ENCODE data around the gene TAS1R1.
"Not testable (repeated sequence)": the region's sequence is repeated elsewhere in the genome, so short reads cannot be mapped to it uniquely, and the experiment has no call there.

The TAS1R1 gene

GRCh38 chr1:6523566-6523965 lies 31.5 kb upstream of the TAS1R1 start:
- DNase-seq: no peak

GRCh38 chr1:6526316-6526715 lies 28.8 kb upstream of the TAS1R1 start:
- no peak for DNase-seq

- DNase-seq: no peak
Observed at GRCh38 chr1:6528492-6528891, 26.6 kb upstream of the TAS1R1 start.

- no peak for DNase-seq
Observed at GRCh38 chr1:6530504-6531160, 24.5 kb upstream of the TAS1R1 start.

GRCh38 chr1:6531996-6532395 lies 23.1 kb upstream of the TAS1R1 start:
- DNase-seq: no peak

- no peak for DNase-seq
Observed at GRCh38 chr1:6534248-6534822, 20.8 kb upstream of the TAS1R1 start.

- no peak for DNase-seq
Observed at GRCh38 chr1:6535214-6535613, 19.9 kb upstream of the TAS1R1 start.

GRCh38 chr1:6536291-6536690 lies 18.8 kb upstream of the TAS1R1 start:
- no peak for DNase-seq

- DNase-seq: no peak
Observed at GRCh38 chr1:6538956-6539355, 16.2 kb upstream of the TAS1R1 start.

- DNase-seq: no peak
Observed at GRCh38 chr1:6544831-6545230, 10.3 kb upstream of the TAS1R1 start.

GRCh38 chr1:6545276-6546112 lies 9.6 kb upstream of the TAS1R1 start:
- DNase-seq: no peak

- no peak for DNase-seq
Observed at GRCh38 chr1:6546326-6546725, 8.8 kb upstream of the TAS1R1 start.

- no peak for DNase-seq
Observed at GRCh38 chr1:6547301-6547700, 7.8 kb upstream of the TAS1R1 start.

GRCh38 chr1:6554031-6554906 lies 838 bp upstream of the TAS1R1 start, which contains the start of gene NOL9:
TSS of gene NOL9 (minus strand) at chr1:6554513. CDS start at chr1:6554502, 11 bp downstream.
- peak; percentile 96 for DNase-seq

GRCh38 chr1:6557597-6557996 lies 2.5 kb downstream of the TAS1R1 start:
- no peak for DNase-seq

GRCh38 chr1:6559161-6559560 lies 4.1 kb downstream of the TAS1R1 start:
- DNase-seq: not testable (repeated sequence)

GRCh38 chr1:6560267-6560666 lies 5.2 kb downstream of the TAS1R1 start:
- no peak for DNase-seq

GRCh38 chr1:6569033-6569432 lies 13.9 kb downstream of the TAS1R1 start:
- DNase-seq: no peak

- no peak for DNase-seq
Observed at GRCh38 chr1:6570100-6570499, 15.0 kb downstream of the TAS1R1 start.

- DNase-seq: no peak
Observed at GRCh38 chr1:6570987-6571386, 15.9 kb downstream of the TAS1R1 start.

GRCh38 chr1:6572653-6573383 lies 17.7 kb downstream of the TAS1R1 start:
- DNase-seq: no peak

- DNase-seq: no peak
Observed at GRCh38 chr1:6574025-6574620, 19.0 kb downstream of the TAS1R1 start.
